Heart right ventricle (tissue), 16 donors: Measurements from ENCODE around the gene SPRTN. TPM values are rescaled to one million over a fixed set of nuclear protein-coding genes. Genes with fewer than 3 reads are reported as not detected.

Experiments used
- ATAC-seq, 8 donors: fragments of 200-7000 bp; cut with Tn5 transposase; one replicate each; pipeline ENCODE4 v1.9.1; 2020; ENCODE audit warnings: mild to moderate bottlenecking in 8 of 8, moderate library complexity in 8 of 8, moderate number of reproducible peaks in 1 of 8
- DNase-seq, 2 donors: peaks; one replicate each; pipeline ENCODE4 v3.0.0-alpha.2; 2020
- H3K27ac ChIP-seq, 10 donors: fragments of 200-600 bp; sonication (generic) in 2 of 10; one replicate each; pipeline versions ENCODE4 v1.5.0 to v1.8.0; 2020 to 2022; ENCODE audit warnings: mild to moderate bottlenecking in 3 of 10
- H3K27me3 ChIP-seq, 7 donors: fragments of 200-600 bp; one replicate each; pipeline ENCODE4 v1.8.0; 2021 to 2022; ENCODE audit warnings: mild to moderate bottlenecking in 2 of 7
- H3K36me3 ChIP-seq, 9 donors: fragments of 200-600 bp; sonication (generic) in 1 of 9; one replicate each; pipeline versions ENCODE4 v1.5.0 to v1.8.0; 2020 to 2022; ENCODE audit warnings: mild to moderate bottlenecking in 2 of 9
- H3K4me1 ChIP-seq, 9 donors: fragments of 200-600 bp; sonication (generic) in 1 of 9; one replicate each; pipeline versions ENCODE4 v1.5.0 to v1.8.0; 2020 to 2022; ENCODE audit warnings: mild to moderate bottlenecking in 4 of 9
- H3K4me3 ChIP-seq, 10 donors: fragments of 200-600 bp; sonication (generic) in 2 of 10; one replicate each; pipeline versions ENCODE4 v1.5.0 to v1.8.0; 2020 to 2022; ENCODE audit warnings: mild to moderate bottlenecking in 7 of 10, moderate library complexity in 2 of 10
- H3K9me3 ChIP-seq, 11 donors: fragments of 200-600 bp in 10 of 11; sonication (generic) in 2 of 11; one replicate each; pipeline versions ENCODE4 v1.5.0 to v1.8.0; 2013 to 2022; ENCODE audit warnings: mild to moderate bottlenecking in 2 of 11, control low read depth in 1 of 11, moderate library complexity in 1 of 11
- CTCF ChIP-seq, 9 donors: fragments of 200-600 bp; sonication (generic) in 2 of 9; IDR thresholded peaks; one replicate each; pipeline versions ENCODE4 v1.5.0 to v1.8.0; 2021 to 2022; ENCODE audit warnings: antibody characterized with exemption in 9 of 9, mild to moderate bottlenecking in 5 of 9, moderate library complexity in 1 of 9
- WGBS, 2 donors: extraction: QIAGEN DNeasy Blood & Tissue Kit; methylation state at CpG; one replicate each; pipeline ENCODE4 v1.1.7; 2013; ENCODE audit warnings: inconsistent platforms in 1 of 2; 5-methylcytosine and 5-hydroxymethylcytosine counted together
- intact Hi-C, 10 donors: fragments of 100-400 bp; cut with DNase I; formaldehyde crosslinking; loops; one replicate each; pipeline versions ENCODE4 v1.11.1 to v1.14.2; 2022
- polyA plus RNA-seq, 2 donors: library from polyadenylated mRNA; stranded (reverse); fragments of 200-250 nt; gene quantifications; one replicate each; pipeline ENCODE4 v1.2.3, GENCODE V29; 2013
- total RNA-seq, 10 donors: library from RNA; stranded (reverse); fragmentation: NEBNext Ultra II Directional in 3 of 10; extraction: Animal tissue kit (Norgen Biotek cat#: 25700) in 3 of 10; gene quantifications; one replicate each; pipeline versions ENCODE4 v1.2.1 to v1.2.4, GENCODE V29; 2021 to 2023
- donor health status: Arrhythmogenic right ventricular cardiomyopathy.
- donor health status: ischemic (EF 13 %, LVEDD 7.1; RV severe dilation, severe dysfunction).
- donor health status: healthy with polysubstance abuse.
- donor health status: DM: no; HTN: yes; CAD: no.
- donor health status: DM: no; HTN: no; CAD: no.
- donor health status: ischemic (EF 25% LVEDD 6.9; RV normal size, moderate dysfunction).
- donor health status: ischemic (EF 25% LVEDD 5.7; RV mildly dilated, moderate dysfunction).
- donor health status: healthy.
- donor health status: DM: yes; HTN: yes; CAD: no.
- donor health status: Ischemic cardiomyopathy.
- donor health status: ischemic (EF 35%, LVEDD 5.7; RV mildly dilated, moderate dysfunction).
- donor health status: nonischemic (EF 11% LVEDD 7.7; RV severe dilation, severe dysfunction).
- donor health status: DM: yes; HTN: yes; CAD: no.
- donor health status: PGD.
- donor health status: ischemic (EF 29% LVEDD 5.4; RV normal size, mild dysfunction).
- donor health status: nonischemic (EF 23%, LVEDD 6.1; RV moderate dilation, normal function).

The SPRTN gene
- total and polyA plus RNA-seq, 12 donors, result 4.1 to 11.0 (median 7.2) TPM

- intact Hi-C loops, result no loop called here
These were observed 60.0 kb downstream of the SPRTN start for GRCh38 chr1:231397886-231398671.

GRCh38 chr1:231401478-231401877 lies 63.4 kb downstream of the SPRTN start:
- no peak for TF ChIP-seq CTCF (IDR thresholded peaks at IDR 0.05)
- H3K27ac ChIP-seq, result no peak overlapping the region
- no peak overlapping the region for H3K4me3 ChIP-seq
- DNase-seq (no peak), ATAC-seq (no peak)
- peaks cover 5 to 87% (median 59%) of the 10 kb centered on the region in 9 donors for H3K4me1 ChIP-seq
- H3K36me3 ChIP-seq, result peaks cover 0 to 4% (median 0%) of the 10 kb centered on the region in 9 donors
- 13 to 16% methylated on average over 1 of the region's 1 CpG for WGBS, 2 donors
- H3K9me3 ChIP-seq, result no peaks in the 10 kb centered on the region
- intact Hi-C loops, result no loop called here
- no peaks in the 10 kb centered on the region for H3K27me3 ChIP-seq

More at GRCh38 chr1:231397886-231398671, 60.0 kb downstream of the SPRTN start:
- Histone ChIP-seq H3K9me3 (no peaks in the 10 kb centered on the region), H3K27ac (peak overlapping the region in 1 of 10 donors; percentile 25), H3K36me3 (peaks cover 0 to 4% (median 0%) of the 10 kb centered on the region in 9 donors), H3K4me1 (peaks cover 2 to 87% (median 64%) of the 10 kb centered on the region in 9 donors), H3K27me3 (no peaks in the 10 kb centered on the region), H3K4me3 (no peak overlapping the region)
- TF ChIP-seq CTCF (IDR thresholded peaks at IDR 0.05), result no peak
- no peak for ATAC-seq
- no peak for DNase-seq
- 57 to 65% methylated on average over 4 of the region's 4 CpGs for WGBS, 2 donors

- Histone ChIP-seq H3K27me3 (no peaks in the 10 kb centered on the region), H3K27ac (peak overlapping the region in 1 of 10 donors; percentile 74), H3K4me3 (no peak overlapping the region), H3K4me1 (peaks cover 13 to 87% (median 59%) of the 10 kb centered on the region in 9 donors), H3K36me3 (peaks cover 0 to 25% (median 0%) of the 10 kb centered on the region in 9 donors), H3K9me3 (no peaks in the 10 kb centered on the region)
- DNase-seq (no peak), ATAC-seq (no peak)
- intact Hi-C loops, result no loop called here
- no peak for TF ChIP-seq CTCF (IDR thresholded peaks at IDR 0.05)
- WGBS, 2 donors, result 91 to 92% methylated on average over 2 of the region's 2 CpGs
These were observed 66.2 kb downstream of the SPRTN start for GRCh38 chr1:231404318-231404717.

Other genes starting within 250 kb of the SPRTN start
- gene TRIM67, start 176.2 kb upstream of the SPRTN start, total RNA-seq, result under 1 TPM in 4 of 10 donors, not detected in 6; 0.05 to 0.28 (median 0.11) TPM
- gene TRIM67, start 176.2 kb upstream of the SPRTN start, polyA plus RNA-seq, result not detected
- gene GNPAT, start 97.1 kb upstream of the SPRTN start, total RNA-seq, result 10 to 100 TPM; 49.0 to 74.0 (median 51.8) TPM
- 10 to 100 TPM; 40.3 to 53.9 TPM for gene GNPAT, start 97.1 kb upstream of the SPRTN start, polyA plus RNA-seq
- 10 to 100 TPM; 10.3 to 16.7 (median 12.8) TPM for gene EXOC8, start 441 bp upstream of the SPRTN start, total RNA-seq
- gene EXOC8, start 441 bp upstream of the SPRTN start, polyA plus RNA-seq, result 1 to 10 TPM; 3.5 to 4.3 TPM
- gene EGLN1, start 84.0 kb downstream of the SPRTN start, total RNA-seq, result 100 to 1,000 TPM in 1 of 10 donors, 10 to 100 TPM in 9; 62.0 to 104 (median 71.2) TPM
- 10 to 100 TPM; 13.0 to 20.8 TPM for gene EGLN1, start 84.0 kb downstream of the SPRTN start, polyA plus RNA-seq
- 10 to 100 TPM; 26.2 to 37.9 (median 33.2) TPM for gene TSNAX, start 190.4 kb downstream of the SPRTN start, total RNA-seq
- gene TSNAX, start 190.4 kb downstream of the SPRTN start, polyA plus RNA-seq, result 10 to 100 TPM; 11.8 to 14.2 TPM